Adrenal gland (tissue), 5 donors: Measurements from ENCODE around the gene BSN.

Experiments
- CTCF ChIP-seq, 6 experiments: fragments of 450-650 bp in 4 of 6; fragments of 200-600 bp in 2 of 6; sonication (generic) in 1 of 6; IDR thresholded peaks; 1 replicate in 5 of 6; 2 replicates in 1 of 6; pipeline versions ENCODE4 v1.5.1 to v1.8.0; 2016 to 2021; ENCODE audit warnings: antibody characterized with exemption in 6 of 6, mild to moderate bottlenecking in 2 of 6, moderate library complexity in 1 of 6
- POLR2A ChIP-seq, 2 donors: fragments of 450-650 bp; IDR thresholded peaks; one replicate each; pipeline ENCODE4 v1.6.1; 2017; ENCODE audit warnings: antibody characterized with exemption in 2 of 2, mild to moderate bottlenecking in 2 of 2, moderate library complexity in 1 of 2
- donor health status: DM: no; HTN: no; CAD: no.

- TF ChIP-seq POLR2A (IDR thresholded peaks at IDR 0.05) (no peak), CTCF (IDR thresholded peaks at IDR 0.05) (no peak)
Observed at GRCh38 chr3:49513494-49514124, 40.7 kb upstream of the BSN start.
